Caco-2 (cell line): ENCODE measurements around the gene VPS54. TPM values are rescaled to one million over a fixed set of nuclear protein-coding genes. Genes with fewer than 3 reads are reported as not detected.

ENCODE experiments used
- BruUV-seq: library from RNA; stranded (reverse); fragments of 400-500 nt; replicated peaks from 2 replicates; lab custom pipeline; 2021; lab: Mats Ljungman, UMichigan
- CTCF ChIA-PET: fragments of 300-600 bp; sonication (Branson Sonifier 250); formaldehyde crosslinking; loops from one replicate; lab custom pipeline; 2022; ENCODE audit warnings: antibody characterized with exemption; lab: Charles Lee
- POLR2A ChIA-PET: fragments of 300-600 bp; sonication (Branson Sonifier 250); formaldehyde crosslinking; loops from one replicate; lab custom pipeline; 2022; ENCODE audit warnings: antibody characterized with exemption; lab: Charles Lee
- DNase-seq, 2 experiments: peaks; one replicate each; pipeline versions ENCODE4 v3.0.0 to v3.0.0-alpha.2; 2020 to 2022
- H3K27me3 ChIP-seq: replicated peaks from 2 replicates; pipeline ENCODE4 v1.6.0; 2011; ENCODE audit warnings: low read length; ENCODE audit not compliant: control insufficient read depth, insufficient read depth
- H3K36me3 ChIP-seq: 2 replicates; pipeline ENCODE4 v1.5.1; 2011; ENCODE audit warnings: low read length; ENCODE audit not compliant: control insufficient read depth, insufficient read depth
- H3K4me1 ChIP-seq: fragments of 250-450 bp; sonication (Bioruptor Pico); 2 replicates; pipeline ENCODE4 v1.5.1; 2020; ENCODE audit warnings: mild to moderate bottlenecking
- H3K4me3 ChIP-seq: 2 replicates; pipeline ENCODE4 v1.5.1; 2011; ENCODE audit warnings: low read depth, mild to moderate bottlenecking, control low read depth, low read length
- H3K9me3 ChIP-seq: fragments of 250-450 bp; sonication (Bioruptor Pico); 2 replicates; pipeline ENCODE4 v1.5.1; 2020; ENCODE audit warnings: mild to moderate bottlenecking, moderate library complexity
- H3K27ac Mint-ChIP-seq: one replicate; pipeline ENCODE4 v1.8.0; 2022; ENCODE audit warnings: mixed read lengths; ENCODE audit not compliant: unreplicated experiment
- H3K27me3 Mint-ChIP-seq: one replicate; pipeline ENCODE4 v1.8.0; 2022; ENCODE audit warnings: mixed read lengths; ENCODE audit not compliant: insufficient read depth, unreplicated experiment
- H3K36me3 Mint-ChIP-seq: one replicate; pipeline ENCODE4 v1.8.0; 2022; ENCODE audit warnings: mild to moderate bottlenecking, mixed read lengths; ENCODE audit not compliant: insufficient read depth, unreplicated experiment
- H3K4me1 Mint-ChIP-seq: one replicate; pipeline ENCODE4 v1.8.0; 2022; ENCODE audit warnings: low read depth, mixed read lengths; ENCODE audit not compliant: unreplicated experiment
- H3K4me3 Mint-ChIP-seq: one replicate; pipeline ENCODE4 v1.8.0; 2022; ENCODE audit warnings: mild to moderate bottlenecking, moderate library complexity, mixed read lengths; ENCODE audit not compliant: unreplicated experiment
- H3K9me3 Mint-ChIP-seq: one replicate; pipeline ENCODE4 v1.8.0; 2022; ENCODE audit warnings: mixed read lengths; ENCODE audit not compliant: unreplicated experiment
- intact Hi-C: fragments of 100-400 bp; cut with micrococcal nuclease; formaldehyde crosslinking; loops from one replicate; pipeline ENCODE4 v1.10.0; 2022; ENCODE audit not compliant: unreplicated experiment
- total RNA-seq: library from RNA; stranded (reverse); gene quantifications from 2 replicates; pipeline ENCODE4 v1.2.3, GENCODE V29; 2022
- TF ChIP-seq, protein P1 (sequence below), 2 experiments: fragments of 200-600 bp in 1 of 2; IDR thresholded peaks; 1 replicate in 1 of 2; 2 replicates in 1 of 2; pipeline versions ENCODE4 v1.5.1 to v1.8.0; 2011 to 2022; ENCODE audit warnings: antibody characterized with exemption in 1 of 2, control low read depth in 1 of 2, inconsistent platforms in 1 of 2, low read depth in 1 of 2, low read length in 1 of 2, mild to moderate bottlenecking in 1 of 2, moderate library complexity in 1 of 2; ENCODE audit not compliant: insufficient read depth in 1 of 2, severe bottlenecking in 1 of 2, unreplicated experiment in 1 of 2

VPS54 gene
- total RNA-seq, 1 experiment from 2014 or later: 28.5 TPM

DNA sequence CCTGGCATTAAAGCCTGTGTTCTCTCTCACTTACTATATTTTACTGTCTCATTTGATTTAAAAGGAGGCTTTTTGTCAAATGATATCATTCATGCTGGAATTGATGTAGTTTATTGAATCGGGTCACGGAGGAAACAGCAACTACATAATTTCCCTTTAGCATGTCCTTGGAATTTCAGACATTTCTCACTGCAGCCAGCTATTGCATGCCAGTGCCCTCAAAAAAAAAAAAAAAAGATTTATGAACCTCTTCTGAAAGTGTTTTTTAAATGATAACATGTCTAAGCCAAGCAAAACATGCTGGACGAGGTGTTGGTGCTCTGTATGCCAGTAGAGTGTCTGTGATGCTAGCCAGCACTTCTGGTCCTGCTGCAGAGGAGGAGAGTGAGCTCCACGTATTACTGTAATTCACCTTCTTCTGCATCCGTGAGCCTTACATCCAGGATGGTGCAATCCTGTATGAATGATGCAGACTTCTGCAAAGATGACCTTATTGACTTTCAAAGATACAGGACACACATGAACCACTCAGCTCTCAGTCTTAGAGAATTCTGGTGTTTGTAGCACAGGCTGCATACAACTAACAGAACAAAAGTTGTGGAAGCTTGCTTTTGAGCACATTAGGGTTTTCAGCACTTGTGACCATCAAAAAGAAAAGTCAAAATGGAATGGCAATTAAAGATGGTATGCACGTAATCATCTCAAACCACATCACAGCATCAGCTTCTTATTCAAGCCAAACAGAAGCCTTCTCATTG is 146.5 kb downstream of the VPS54 start:
- ChIA-PET CTCF (interaction anchor here (0.7 kb wide), 1 partner anchor 172 kb away, joined by 5 read pairs; no protein-coding TSS in a partner anchor), POLR2A (interaction anchor here (0.5 kb wide), 1 partner anchor 580 kb away, joined by 3 read pairs; no protein-coding TSS in a partner anchor)
- Mint-ChIP-seq H3K36me3 (peaks cover 78% of the 10 kb centered on the region), H3K4me1 (peaks cover 23% of the 10 kb centered on the region), H3K27me3 (no peaks in the 10 kb centered on the region), H3K27ac (no peak overlapping the region), H3K4me3 (no peak overlapping the region), H3K9me3 (peaks cover 19% of the 10 kb centered on the region)
- H3K4me3 ChIP-seq: no peak overlapping the region
- H3K27me3 ChIP-seq: no peaks in the 10 kb centered on the region
- peaks cover 4% of the 10 kb centered on the region for H3K36me3 ChIP-seq
- intact Hi-C loops: no loop called here
- peaks cover 21% of the 10 kb centered on the region for H3K4me1 ChIP-seq
- TF ChIP-seq, protein P1, sequence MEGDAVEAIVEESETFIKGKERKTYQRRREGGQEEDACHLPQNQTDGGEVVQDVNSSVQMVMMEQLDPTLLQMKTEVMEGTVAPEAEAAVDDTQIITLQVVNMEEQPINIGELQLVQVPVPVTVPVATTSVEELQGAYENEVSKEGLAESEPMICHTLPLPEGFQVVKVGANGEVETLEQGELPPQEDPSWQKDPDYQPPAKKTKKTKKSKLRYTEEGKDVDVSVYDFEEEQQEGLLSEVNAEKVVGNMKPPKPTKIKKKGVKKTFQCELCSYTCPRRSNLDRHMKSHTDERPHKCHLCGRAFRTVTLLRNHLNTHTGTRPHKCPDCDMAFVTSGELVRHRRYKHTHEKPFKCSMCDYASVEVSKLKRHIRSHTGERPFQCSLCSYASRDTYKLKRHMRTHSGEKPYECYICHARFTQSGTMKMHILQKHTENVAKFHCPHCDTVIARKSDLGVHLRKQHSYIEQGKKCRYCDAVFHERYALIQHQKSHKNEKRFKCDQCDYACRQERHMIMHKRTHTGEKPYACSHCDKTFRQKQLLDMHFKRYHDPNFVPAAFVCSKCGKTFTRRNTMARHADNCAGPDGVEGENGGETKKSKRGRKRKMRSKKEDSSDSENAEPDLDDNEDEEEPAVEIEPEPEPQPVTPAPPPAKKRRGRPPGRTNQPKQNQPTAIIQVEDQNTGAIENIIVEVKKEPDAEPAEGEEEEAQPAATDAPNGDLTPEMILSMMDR (IDR thresholded peaks at IDR 0.05; ENCODE audit: insufficient read depth in 1 of 2, low read depth in 1 of 2, low read length in 1 of 2, severe bottlenecking in 1 of 2, unreplicated experiment in 1 of 2): no peak
- BruUV-seq: no TSS peak
- no peaks in the 10 kb centered on the region for H3K9me3 ChIP-seq
- no peak for DNase-seq

DNA sequence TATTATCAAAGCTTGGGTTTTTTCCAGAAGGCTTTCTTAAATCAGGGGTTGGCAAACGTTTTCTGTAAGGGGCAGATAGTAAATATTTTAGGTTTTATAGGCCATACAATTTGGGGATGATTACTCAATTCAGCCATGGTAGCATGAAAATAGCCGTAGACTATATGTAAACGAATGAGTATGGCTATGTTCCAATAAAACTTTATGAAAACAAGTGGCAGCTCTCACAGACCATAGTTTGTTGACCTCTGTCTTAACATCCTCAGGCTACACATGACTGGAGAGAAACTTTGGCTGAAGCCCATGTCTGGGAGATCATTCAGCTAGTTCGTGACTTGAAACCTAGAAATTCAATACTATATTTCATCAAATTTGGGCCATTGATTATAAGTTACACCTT is 147.4 kb downstream of the VPS54 start:
- peaks cover 21% of the 10 kb centered on the region for H3K4me1 ChIP-seq
- TF ChIP-seq, protein P1 (IDR thresholded peaks at IDR 0.05; ENCODE audit: insufficient read depth in 1 of 2, low read depth in 1 of 2, low read length in 1 of 2, severe bottlenecking in 1 of 2, unreplicated experiment in 1 of 2): no peak
- H3K27me3 Mint-ChIP-seq: no peaks in the 10 kb centered on the region
- ChIA-PET POLR2A (no interaction called here), CTCF (no interaction called here)
- no peak overlapping the region for H3K4me3 ChIP-seq
- peaks cover 69% of the 10 kb centered on the region for H3K36me3 Mint-ChIP-seq
- peaks cover 19% of the 10 kb centered on the region for H3K9me3 Mint-ChIP-seq
- intact Hi-C loops: no loop called here
- H3K9me3 ChIP-seq: no peaks in the 10 kb centered on the region
- no peak for DNase-seq
- H3K36me3 ChIP-seq: peaks cover 4% of the 10 kb centered on the region
- peaks cover 23% of the 10 kb centered on the region for H3K4me1 Mint-ChIP-seq
- no peak overlapping the region for H3K4me3 Mint-ChIP-seq
- BruUV-seq: no TSS peak
- H3K27me3 ChIP-seq: no peaks in the 10 kb centered on the region
- no peak overlapping the region for H3K27ac Mint-ChIP-seq

DNA sequence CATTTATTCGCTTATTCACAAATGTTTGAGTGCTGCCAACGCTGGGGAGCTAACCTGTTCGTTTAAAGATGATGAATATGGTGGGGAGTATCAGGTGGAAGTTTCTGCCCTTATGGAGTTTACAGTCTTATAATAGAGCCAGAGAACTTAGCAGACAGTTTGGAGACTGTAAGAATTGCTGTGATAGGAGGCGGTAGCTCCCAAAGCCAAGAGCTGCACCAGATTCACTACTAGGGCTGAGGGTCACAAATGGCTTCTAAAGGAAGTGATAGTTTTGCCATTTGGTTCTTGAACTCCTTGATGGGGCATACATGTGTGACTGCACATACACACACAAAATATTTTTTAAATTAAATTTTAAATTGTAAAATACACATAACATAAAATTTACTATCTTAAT is 148.5 kb downstream of the VPS54 start:
- TF ChIP-seq, protein P1 (IDR thresholded peaks at IDR 0.05; ENCODE audit: insufficient read depth in 1 of 2, low read depth in 1 of 2, low read length in 1 of 2, severe bottlenecking in 1 of 2, unreplicated experiment in 1 of 2): no peak
- Histone ChIP-seq H3K4me1 (peaks cover 21% of the 10 kb centered on the region), H3K9me3 (no peaks in the 10 kb centered on the region), H3K4me3 (no peak overlapping the region), H3K27me3 (no peaks in the 10 kb centered on the region), H3K36me3 (peaks cover 4% of the 10 kb centered on the region)
- H3K27me3 Mint-ChIP-seq: no peaks in the 10 kb centered on the region
- H3K9me3 Mint-ChIP-seq: peaks cover 19% of the 10 kb centered on the region
- no peak for DNase-seq
- ChIA-PET POLR2A (no interaction called here), CTCF (no interaction called here)
- intact Hi-C loops: no loop called here
- peaks cover 68% of the 10 kb centered on the region for H3K36me3 Mint-ChIP-seq
- no peak overlapping the region for H3K4me3 Mint-ChIP-seq
- no TSS peak for BruUV-seq
- no peak overlapping the region for H3K27ac Mint-ChIP-seq
- peaks cover 32% of the 10 kb centered on the region for H3K4me1 Mint-ChIP-seq
